Measurements from ENCODE around the gene SCLT1. TPM values are rescaled to one million over a fixed set of nuclear protein-coding genes. Genes with fewer than 3 reads are reported as not detected.
"Not testable (repeated sequence)": the region's sequence is repeated elsewhere in the genome, so short reads cannot be mapped to it uniquely, and the experiment has no call there.

The SCLT1 gene
- total RNA-seq, 4 donors from 2014 or later: 6.7 to 19.1 (median 13.5) TPM

GRCh38 chr4:129080129-129080528, 13.2 kb downstream of the SCLT1 start:
- Histone ChIP-seq H3K4me3 (no peak overlapping the region), H3K4me1 (no peaks in the 10 kb centered on the region), H3K27ac (no peak overlapping the region), H3K36me3 (peaks cover 0 to 53% (median 14%) of the 10 kb centered on the region in 3 donors), H3K9me3 (no peaks in the 10 kb centered on the region), H3K27me3 (no peaks in the 10 kb centered on the region)
- no peak for TF ChIP-seq POLR2A (IDR thresholded peaks at IDR 0.05)
- TF ChIP-seq CTCF (IDR thresholded peaks at IDR 0.05): no peak
- intact Hi-C loops (cut with DNase I): no loop called here
- no peak for DNase-seq

GRCh38 chr4:129077326-129077725, 16.0 kb downstream of the SCLT1 start:
- Histone ChIP-seq H3K27me3 (no peaks in the 10 kb centered on the region), H3K36me3 (peaks cover 0 to 63% (median 14%) of the 10 kb centered on the region in 3 donors)

GRCh38 chr4:129069537-129069936, 23.8 kb downstream of the SCLT1 start:
- 92 to 94% methylated on average over 2 of the region's 2 CpGs for WGBS, 2 donors

More at GRCh38 chr4:129077326-129077725, 16.0 kb downstream of the SCLT1 start:
- no peak for DNase-seq
- Histone ChIP-seq H3K4me3 (no peak overlapping the region), H3K27ac (no peak overlapping the region), H3K4me1 (no peaks in the 10 kb centered on the region), H3K9me3 (peaks cover 0 to under 1% (median 0%) of the 10 kb centered on the region in 3 donors)
- intact Hi-C loops (cut with DNase I): no loop called here
- TF ChIP-seq CTCF (IDR thresholded peaks at IDR 0.05): no peak
- TF ChIP-seq POLR2A (IDR thresholded peaks at IDR 0.05): no peak

GRCh38 chr4:129064717-129065116, 28.6 kb downstream of the SCLT1 start:
- TF ChIP-seq POLR2A (IDR thresholded peaks at IDR 0.05): no peak
- H3K27ac ChIP-seq: no peak overlapping the region
- H3K9me3 ChIP-seq: peaks cover 0 to 49% (median 40%) of the 10 kb centered on the region in 3 donors
- H3K4me3 ChIP-seq: no peak overlapping the region
- no peaks in the 10 kb centered on the region for H3K27me3 ChIP-seq
- intact Hi-C loops (cut with DNase I): no loop called here
- H3K36me3 ChIP-seq: peaks cover 0 to 31% (median 6%) of the 10 kb centered on the region in 3 donors
- no peaks in the 10 kb centered on the region for H3K4me1 ChIP-seq
- DNase-seq: no peak

More at GRCh38 chr4:129069537-129069936, 23.8 kb downstream of the SCLT1 start:
- H3K27me3 ChIP-seq; H3K4me1 ChIP-seq; DNase-seq; intact Hi-C loops (cut with DNase I); H3K27ac ChIP-seq; H3K4me3 ChIP-seq: not testable (repeated sequence)
- Histone ChIP-seq H3K36me3 (peaks cover 0 to 16% (median 0%) of the 10 kb centered on the region in 3 donors), H3K9me3 (peaks cover 0 to 14% (median 5%) of the 10 kb centered on the region in 3 donors)

GRCh38 chr4:129063640-129064039, 29.7 kb downstream of the SCLT1 start:
- peaks cover 0 to 31% (median 6%) of the 10 kb centered on the region in 3 donors for H3K36me3 ChIP-seq
- intact Hi-C loops (cut with DNase I): no loop called here
- DNase-seq: no peak
- H3K9me3 ChIP-seq: peaks cover 0 to 56% (median 50%) of the 10 kb centered on the region in 3 donors
- no peaks in the 10 kb centered on the region for H3K27me3 ChIP-seq
- WGBS, 2 donors: 79 to 88% methylated on average over 2 of the region's 2 CpGs
- H3K27ac ChIP-seq: no peak overlapping the region
- no peak overlapping the region for H3K4me3 ChIP-seq
- no peak for TF ChIP-seq CTCF (IDR thresholded peaks at IDR 0.05)
- TF ChIP-seq POLR2A (IDR thresholded peaks at IDR 0.05): no peak
- H3K4me1 ChIP-seq: no peaks in the 10 kb centered on the region

GRCh38 chr4:129062580-129062979, 30.8 kb downstream of the SCLT1 start:
- Histone ChIP-seq H3K9me3 (peaks cover 0 to 67% (median 58%) of the 10 kb centered on the region in 3 donors), H3K27me3 (no peaks in the 10 kb centered on the region), H3K36me3 (peaks cover 0 to 31% (median 6%) of the 10 kb centered on the region in 3 donors), H3K4me3 (no peak overlapping the region), H3K4me1 (no peaks in the 10 kb centered on the region), H3K27ac (no peak overlapping the region)
- intact Hi-C loops (cut with DNase I): no loop called here
- TF ChIP-seq POLR2A (IDR thresholded peaks at IDR 0.05) (no peak), CTCF (IDR thresholded peaks at IDR 0.05) (no peak)
- WGBS, 2 donors: 98 to 100% methylated on average over 3 of the region's 3 CpGs
- DNase-seq: no peak
